Thyroid gland (tissue), 4 donors: ENCODE measurements around the gene TFDP2. TPM values are rescaled to one million over a fixed set of nuclear protein-coding genes. Genes with fewer than 3 reads are reported as not detected.
A peak's percentile ranks its signal among the peaks of the same experiment; 100 is the strongest.
"Not testable (repeated sequence)": the region's sequence is repeated elsewhere in the genome, so short reads cannot be mapped to it uniquely, and the experiment has no call there.

ENCODE experiments used
- DNase-seq, 2 donors: peaks; one replicate each; pipeline ENCODE4 v3.0.0-alpha.2; 2019
- H3K27ac ChIP-seq, 3 donors: fragments of 200-600 bp; sonication (generic); 1 replicate in 2 of 3; 2 replicates in 1 of 3; pipeline ENCODE4 v1.5.1; 2016 to 2019; ENCODE audit warnings: mild to moderate bottlenecking in 1 of 3, moderate library complexity in 1 of 3
- H3K27me3 ChIP-seq: fragments of 200-600 bp; sonication (generic); one replicate; pipeline ENCODE4 v1.5.1; 2019
- H3K36me3 ChIP-seq, 2 donors: fragments of 200-600 bp; sonication (generic); one replicate each; pipeline ENCODE4 v1.5.1; 2016 to 2019
- H3K4me1 ChIP-seq, 2 donors: fragments of 200-600 bp; sonication (generic); one replicate each; pipeline ENCODE4 v1.5.1; 2017 to 2019
- H3K4me3 ChIP-seq, 3 donors: fragments of 200-600 bp; sonication (generic); replicated peaks in 1 of 3; 1 replicate in 2 of 3; 2 replicates in 1 of 3; pipeline ENCODE4 v1.5.1; 2016; ENCODE audit warnings: mild to moderate bottlenecking in 1 of 3
- H3K9me3 ChIP-seq: fragments of 200-600 bp; sonication (generic); one replicate; pipeline ENCODE4 v1.5.1; 2017
- POLR2A ChIP-seq, 2 donors: fragments of 450-650 bp; IDR thresholded peaks; one replicate each; pipeline ENCODE4 v1.6.1; 2017; ENCODE audit warnings: antibody characterized with exemption in 2 of 2, mild to moderate bottlenecking in 2 of 2, moderate library complexity in 1 of 2
- WGBS, 2 donors: methylation state at CpG; one replicate each; pipeline ENCODE4 v1.1.5; 2017; 5-methylcytosine and 5-hydroxymethylcytosine counted together
- intact Hi-C: fragments of 100-400 bp; cut with DNase I; formaldehyde crosslinking; loops from one replicate; pipeline ENCODE4 v1.15.1; 2023
- total RNA-seq, 4 donors: library from RNA; depleted of rRNA; stranded (reverse); fragments of >200 nt; gene quantifications; one replicate each; pipeline ENCODE4 v1.2.3, GENCODE V29; 2016
- TF ChIP-seq, protein P1 (sequence below), 6 experiments: fragments of 200-600 bp in 3 of 6; fragments of 450-650 bp in 3 of 6; sonication (generic) in 3 of 6; IDR thresholded peaks; one replicate each; pipeline ENCODE4 v1.5.1; 2016 to 2019; ENCODE audit warnings: antibody characterized with exemption in 6 of 6, mild to moderate bottlenecking in 2 of 6, inconsistent platforms in 1 of 6, moderate library complexity in 1 of 6

TFDP2 gene
- total RNA-seq, 4 donors from 2014 or later = 67.7 to 174 (median 122) TPM

DNA sequence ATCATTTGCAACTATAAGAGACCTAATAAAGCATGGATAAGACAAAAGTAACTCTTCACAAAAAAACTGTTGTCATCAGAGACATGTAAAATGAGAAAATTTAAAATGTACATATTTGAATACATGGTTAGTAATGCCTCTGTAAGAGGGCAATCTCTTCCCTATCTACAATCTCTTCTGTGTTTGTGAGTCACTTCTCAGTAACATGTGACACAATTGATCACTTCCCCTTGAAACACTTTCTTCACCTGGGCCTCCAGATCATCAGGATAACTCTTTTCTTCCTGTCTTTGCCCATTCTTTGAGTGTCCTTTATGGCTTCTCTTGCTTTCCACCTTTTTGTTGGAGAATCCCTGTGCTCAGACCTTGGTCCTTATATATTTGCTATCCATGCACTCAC lies 50.4 kb downstream of the TFDP2 start:
- no peak for DNase-seq
- Histone ChIP-seq H3K27me3 (no peaks in the 10 kb centered on the region), H3K36me3 (no peaks in the 10 kb centered on the region), H3K4me3 (no peak overlapping the region), H3K9me3 (no peaks in the 10 kb centered on the region), H3K27ac (no peak overlapping the region), H3K4me1 (no peaks in the 10 kb centered on the region)
- TF ChIP-seq, protein P1, sequence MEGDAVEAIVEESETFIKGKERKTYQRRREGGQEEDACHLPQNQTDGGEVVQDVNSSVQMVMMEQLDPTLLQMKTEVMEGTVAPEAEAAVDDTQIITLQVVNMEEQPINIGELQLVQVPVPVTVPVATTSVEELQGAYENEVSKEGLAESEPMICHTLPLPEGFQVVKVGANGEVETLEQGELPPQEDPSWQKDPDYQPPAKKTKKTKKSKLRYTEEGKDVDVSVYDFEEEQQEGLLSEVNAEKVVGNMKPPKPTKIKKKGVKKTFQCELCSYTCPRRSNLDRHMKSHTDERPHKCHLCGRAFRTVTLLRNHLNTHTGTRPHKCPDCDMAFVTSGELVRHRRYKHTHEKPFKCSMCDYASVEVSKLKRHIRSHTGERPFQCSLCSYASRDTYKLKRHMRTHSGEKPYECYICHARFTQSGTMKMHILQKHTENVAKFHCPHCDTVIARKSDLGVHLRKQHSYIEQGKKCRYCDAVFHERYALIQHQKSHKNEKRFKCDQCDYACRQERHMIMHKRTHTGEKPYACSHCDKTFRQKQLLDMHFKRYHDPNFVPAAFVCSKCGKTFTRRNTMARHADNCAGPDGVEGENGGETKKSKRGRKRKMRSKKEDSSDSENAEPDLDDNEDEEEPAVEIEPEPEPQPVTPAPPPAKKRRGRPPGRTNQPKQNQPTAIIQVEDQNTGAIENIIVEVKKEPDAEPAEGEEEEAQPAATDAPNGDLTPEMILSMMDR (IDR thresholded peaks at IDR 0.05) = no peak
- intact Hi-C loops = no loop called here

DNA sequence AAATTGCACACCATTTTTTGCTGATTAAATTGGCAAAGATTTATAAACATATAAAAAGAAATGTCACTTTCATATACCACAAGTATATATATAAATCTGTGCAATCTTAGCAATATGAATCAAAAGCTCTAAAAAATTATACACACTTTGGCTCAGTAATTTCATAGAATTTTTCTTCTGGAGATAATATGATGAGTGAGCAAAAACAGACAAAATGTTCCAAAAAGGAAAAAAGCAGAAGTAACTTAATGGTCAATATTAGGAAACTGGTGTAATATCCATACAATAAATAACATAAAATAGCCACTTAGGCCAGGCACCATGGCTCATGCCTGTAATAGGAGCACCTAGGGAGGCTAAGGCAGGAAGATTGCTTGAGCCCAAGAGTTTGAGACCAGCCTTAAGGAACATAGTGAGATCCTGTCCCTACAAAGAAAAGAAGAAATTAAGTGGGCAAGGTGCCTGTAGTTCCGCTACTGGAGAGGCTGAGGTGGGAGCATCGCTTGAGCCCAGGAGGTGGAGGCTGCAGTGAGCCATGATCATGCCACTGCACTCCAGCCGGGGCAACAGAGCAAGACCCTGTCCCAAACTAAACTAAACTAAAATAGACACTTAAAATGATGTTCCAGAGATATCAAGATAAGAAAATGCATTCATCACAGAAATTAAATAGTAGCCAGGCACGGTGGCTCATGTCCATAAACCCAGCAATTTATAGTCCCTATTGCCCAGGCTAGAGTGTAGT lies 52.1 kb downstream of the TFDP2 start:
- TF ChIP-seq, protein P1 (IDR thresholded peaks at IDR 0.05) = no peak
- no peak for TF ChIP-seq POLR2A (IDR thresholded peaks at IDR 0.05)
- H3K27me3 ChIP-seq = no peaks in the 10 kb centered on the region
- no peaks in the 10 kb centered on the region for H3K4me1 ChIP-seq
- 92 to 96% methylated on average over 4 of the region's 4 CpGs for WGBS, 2 donors
- H3K36me3 ChIP-seq = no peaks in the 10 kb centered on the region
- no peak for DNase-seq
- no peak overlapping the region for H3K4me3 ChIP-seq
- H3K9me3 ChIP-seq = no peaks in the 10 kb centered on the region
- no peak overlapping the region for H3K27ac ChIP-seq
- intact Hi-C loops = no loop called here

DNA sequence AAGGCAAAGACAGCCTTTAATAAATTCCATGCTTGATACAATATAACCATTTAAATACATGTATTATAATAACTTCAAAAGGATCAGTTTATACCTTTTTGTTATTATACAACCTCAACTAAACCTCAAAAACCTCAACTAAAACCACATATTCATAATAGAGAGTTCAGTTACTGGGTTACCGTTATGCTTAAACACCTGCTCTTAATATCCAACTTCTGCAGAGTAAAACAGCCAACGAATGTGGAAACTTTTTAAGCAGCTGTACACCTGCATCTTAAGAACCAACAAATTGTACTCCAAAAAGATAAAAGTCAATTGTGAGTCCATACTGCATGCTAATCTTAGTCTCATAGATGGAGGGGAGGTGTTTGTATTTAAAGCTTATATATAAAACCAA lies 53.5 kb downstream of the TFDP2 start:
- intact Hi-C loops = no loop called here
- 84 to 87% methylated on average over 2 of the region's 2 CpGs for WGBS, 2 donors
- Histone ChIP-seq H3K4me3 (no peak overlapping the region), H3K4me1 (no peaks in the 10 kb centered on the region), H3K27ac (no peak overlapping the region), H3K9me3 (no peaks in the 10 kb centered on the region), H3K27me3 (no peaks in the 10 kb centered on the region), H3K36me3 (no peaks in the 10 kb centered on the region)
- TF ChIP-seq, protein P1 (IDR thresholded peaks at IDR 0.05) = no peak
- no peak for TF ChIP-seq POLR2A (IDR thresholded peaks at IDR 0.05)
- DNase-seq = no peak

DNA sequence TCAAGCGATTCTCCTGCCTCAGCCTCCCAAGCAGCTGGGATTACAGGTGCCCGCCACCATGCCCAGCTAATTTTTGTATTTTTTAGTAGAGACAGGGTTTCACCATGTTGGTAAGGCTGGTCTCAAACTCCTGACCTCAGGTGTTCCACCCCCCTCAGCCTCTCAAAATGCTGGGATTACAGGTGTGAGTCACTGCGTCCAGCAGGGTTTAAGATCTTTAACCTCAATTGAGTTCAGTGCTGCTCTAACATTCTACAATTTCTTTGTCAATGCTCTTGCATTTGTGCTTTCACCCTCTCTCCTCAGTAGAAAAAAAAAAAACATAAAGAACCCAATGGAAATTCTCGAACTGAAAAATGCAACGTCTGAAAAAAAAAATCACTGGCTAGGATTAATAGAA lies 60.4 kb downstream of the TFDP2 start:
- H3K4me1 ChIP-seq, intact Hi-C loops, H3K27ac ChIP-seq, H3K4me3 ChIP-seq, H3K9me3 ChIP-seq, H3K36me3 ChIP-seq, DNase-seq, H3K27me3 ChIP-seq: not testable (repeated sequence)
- 91 to 93% methylated on average over 5 of the region's 5 CpGs for WGBS, 2 donors

DNA sequence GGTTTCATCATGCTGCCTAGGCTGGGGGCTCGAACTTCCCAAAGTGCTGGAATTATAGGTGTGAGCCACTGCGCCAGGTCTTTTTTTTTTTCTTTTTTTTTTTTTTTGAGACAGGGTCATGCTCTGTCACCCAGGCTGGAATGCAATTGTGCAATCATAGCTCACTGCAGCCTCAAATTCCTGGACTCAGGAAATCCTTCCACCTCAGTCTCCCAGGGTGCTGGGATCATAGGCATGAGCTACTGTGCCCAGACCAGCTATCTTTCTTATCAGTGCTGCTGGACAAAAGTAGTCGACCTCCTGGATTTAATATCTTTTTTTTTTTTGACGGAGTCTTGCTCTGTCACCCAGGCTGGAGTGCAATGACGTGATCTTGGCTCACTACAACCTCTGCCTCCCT lies 60.8 kb downstream of the TFDP2 start:
- H3K27ac ChIP-seq = no peak overlapping the region
- 73 to 86% methylated on average over 5 of the region's 5 CpGs for WGBS, 2 donors
- TF ChIP-seq, protein P1 (IDR thresholded peaks at IDR 0.05) = no peak
- TF ChIP-seq POLR2A (IDR thresholded peaks at IDR 0.05) = no peak
- no peaks in the 10 kb centered on the region for H3K36me3 ChIP-seq
- peaks cover 0 to 5% of the 10 kb centered on the region in 2 donors for H3K4me1 ChIP-seq
- H3K27me3 ChIP-seq = no peaks in the 10 kb centered on the region
- intact Hi-C loops = no loop called here
- no peaks in the 10 kb centered on the region for H3K9me3 ChIP-seq
- no peak overlapping the region for H3K4me3 ChIP-seq
- DNase-seq = peak; percentile 9 to 19
